Activated naive CD8-positive, alpha-beta T cell treated with anti-CD3 and anti-CD28 coated beads, Interleukin-2, amount 10 ng/mL, durations not matched to agents 7 days and 5 days (primary cell): ENCODE results near the gene DNAJA2. TPM values are rescaled to one million over a fixed set of nuclear protein-coding genes. Genes with fewer than 3 reads are reported as not detected.

ENCODE experiments used
- ATAC-seq: fragments of 150-1000 bp; cut with Tn5 transposase; one replicate; pipeline ENCODE4 v1.10.0; 2021; ENCODE audit warnings: low read depth, moderate library complexity
- POLR2A ChIA-PET: fragments of 350-600 bp; sonication (Branson Sonifier 250); formaldehyde crosslinking; loops from one replicate; lab custom pipeline; 2021; ENCODE audit warnings: antibody characterized with exemption; lab: Charles Lee
- DNase-seq: peaks from one replicate; pipeline ENCODE4 v3.0.0; 2021
- H3K27ac Mint-ChIP-seq: one replicate; pipeline ENCODE4 v1.8.0; 2022; ENCODE audit warnings: mild to moderate bottlenecking, mixed read lengths
- H3K27me3 Mint-ChIP-seq: one replicate; pipeline ENCODE4 v1.8.0; 2022; ENCODE audit warnings: mild to moderate bottlenecking, moderate library complexity, mixed read lengths
- H3K36me3 Mint-ChIP-seq: one replicate; pipeline ENCODE4 v1.8.0; 2021; ENCODE audit warnings: mild to moderate bottlenecking, mixed read lengths
- H3K4me1 Mint-ChIP-seq: one replicate; pipeline ENCODE4 v1.8.0; 2021; ENCODE audit warnings: mixed read lengths
- H3K4me3 Mint-ChIP-seq: one replicate; pipeline ENCODE4 v1.8.0; 2022; ENCODE audit warnings: mild to moderate bottlenecking, moderate library complexity, mixed read lengths
- H3K9me3 Mint-ChIP-seq: one replicate; pipeline ENCODE4 v1.8.0; 2021; ENCODE audit warnings: mixed read lengths
- total RNA-seq, 2 experiments: library from RNA; stranded (reverse); gene quantifications; one replicate each; pipeline ENCODE4 v1.2.3, GENCODE V29; 2021

Gene DNAJA2
- total RNA-seq, 2 experiments from 2014 or later = 60.0 to 62.3 TPM

GRCh38 chr16:46930861-46931260 is 42.6 kb downstream of the DNAJA2 start:
- no peaks in the 10 kb centered on the region for H3K36me3 Mint-ChIP-seq
- no peak for DNase-seq
- H3K4me3 Mint-ChIP-seq = no peak overlapping the region
- H3K27me3 Mint-ChIP-seq = no peaks in the 10 kb centered on the region
- peaks cover 3% of the 10 kb centered on the region for H3K4me1 Mint-ChIP-seq
- no peaks in the 10 kb centered on the region for H3K9me3 Mint-ChIP-seq
- no peak for ATAC-seq
- H3K27ac Mint-ChIP-seq = no peak overlapping the region
- POLR2A ChIA-PET = no interaction called here

DNA sequence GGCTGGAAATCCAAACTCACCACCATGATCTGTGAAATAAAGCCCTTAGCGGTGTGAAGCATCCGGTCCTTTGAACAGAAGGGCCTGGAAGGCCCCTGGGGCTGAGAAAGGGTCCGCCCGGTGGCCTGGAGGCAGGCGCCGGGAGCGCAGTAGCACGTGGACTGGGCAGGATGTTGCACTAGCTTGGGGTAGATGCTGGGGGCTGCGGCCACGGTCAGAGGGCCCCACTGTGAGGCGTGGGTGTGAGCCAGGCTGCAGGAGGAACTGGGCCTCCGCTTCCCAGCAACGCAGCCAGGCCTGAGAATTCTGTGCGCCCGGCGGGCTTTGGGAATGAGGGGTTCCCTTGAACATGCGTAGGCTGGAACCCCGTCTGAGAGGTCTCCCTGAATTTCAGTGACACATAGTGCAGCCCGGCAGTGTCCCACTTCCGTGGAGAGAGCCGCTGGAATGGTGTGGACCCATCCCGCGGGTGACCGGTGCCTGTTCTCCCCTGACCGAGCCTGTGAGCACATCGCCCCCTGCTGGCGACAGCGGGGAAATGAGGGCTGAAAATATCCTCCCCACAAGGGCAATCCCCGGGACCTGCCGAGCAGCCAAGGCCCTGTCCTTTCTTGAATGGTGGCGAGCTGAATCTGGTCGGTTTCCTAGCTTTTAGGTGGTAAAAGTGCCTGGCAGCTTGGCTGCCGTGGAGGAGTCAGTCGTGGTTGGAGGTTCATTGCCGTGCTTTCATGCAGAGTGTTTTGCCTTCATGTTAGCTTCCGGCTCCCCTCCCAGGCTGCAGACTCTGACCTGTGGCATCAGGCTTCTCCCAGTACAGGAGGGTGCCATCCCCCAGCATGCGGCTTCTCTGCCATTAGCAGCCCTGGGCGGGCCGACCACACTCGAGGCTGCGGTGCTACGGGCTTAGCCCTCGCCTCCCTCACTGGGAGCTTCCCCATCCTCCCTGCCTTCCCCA is 43.8 kb downstream of the DNAJA2 start:
- DNase-seq = peak; percentile 76
- Mint-ChIP-seq H3K27ac (no peak overlapping the region), H3K9me3 (no peaks in the 10 kb centered on the region), H3K4me1 (peaks cover 3% of the 10 kb centered on the region), H3K36me3 (no peaks in the 10 kb centered on the region), H3K27me3 (no peaks in the 10 kb centered on the region), H3K4me3 (no peak overlapping the region)
- ATAC-seq = peak; percentile 75
- POLR2A ChIA-PET = interaction anchor here (0.5 kb wide), 1 partner anchor 364 kb away, joined by 3 read pairs; no protein-coding TSS in a partner anchor

DNA sequence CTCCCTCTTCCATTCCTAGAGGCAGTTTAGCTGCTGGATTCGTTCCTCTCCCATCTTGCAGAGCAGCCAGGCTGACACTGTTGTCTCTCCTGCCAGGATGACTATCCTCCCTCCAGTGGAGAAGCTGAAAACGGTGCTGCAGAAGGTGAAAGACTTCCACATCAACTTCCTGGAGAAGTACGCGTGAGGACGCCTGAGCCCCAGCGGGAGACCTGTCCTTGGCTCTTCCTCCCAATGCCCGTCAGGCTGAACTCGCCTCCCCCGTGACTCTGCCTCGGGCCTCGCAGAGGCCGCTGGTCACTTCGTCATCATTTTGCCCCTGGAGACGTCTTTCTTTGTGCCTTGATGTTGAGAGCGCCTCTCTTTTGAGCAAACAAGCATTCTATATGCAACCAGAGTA is 44.7 kb downstream of the DNAJA2 start:
- no peak for DNase-seq
- H3K4me3 Mint-ChIP-seq = no peak overlapping the region
- H3K27me3 Mint-ChIP-seq = no peaks in the 10 kb centered on the region
- no peaks in the 10 kb centered on the region for H3K36me3 Mint-ChIP-seq
- no peak for ATAC-seq
- H3K27ac Mint-ChIP-seq = no peak overlapping the region
- POLR2A ChIA-PET = no interaction called here
- H3K9me3 Mint-ChIP-seq = no peaks in the 10 kb centered on the region
- H3K4me1 Mint-ChIP-seq = peaks cover 3% of the 10 kb centered on the region

DNA sequence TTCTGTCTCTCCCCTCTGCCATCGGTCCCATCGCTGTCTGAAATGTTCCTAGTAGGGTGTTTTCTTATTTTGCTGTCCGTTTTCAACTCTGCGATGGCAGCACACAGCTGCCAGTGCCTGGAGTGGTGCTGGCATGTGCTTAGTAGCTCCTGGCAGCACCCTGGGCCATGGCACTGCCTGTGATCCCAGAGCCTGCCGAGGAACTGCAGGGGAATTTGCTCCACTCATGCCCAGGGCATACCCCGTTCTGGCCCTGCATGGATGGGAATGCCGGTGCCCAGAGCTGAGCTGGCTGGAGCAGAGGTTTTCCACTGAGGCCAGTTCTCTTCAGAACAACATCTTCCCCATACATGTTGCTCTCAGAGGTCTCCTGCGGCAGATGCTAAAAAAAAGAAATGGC is 46.2 kb downstream of the DNAJA2 start:
- no peaks in the 10 kb centered on the region for H3K9me3 Mint-ChIP-seq
- H3K27ac Mint-ChIP-seq = no peak overlapping the region
- no peaks in the 10 kb centered on the region for H3K27me3 Mint-ChIP-seq
- DNase-seq (no peak), ATAC-seq (no peak)
- no peaks in the 10 kb centered on the region for H3K4me1 Mint-ChIP-seq
- no peak overlapping the region for H3K4me3 Mint-ChIP-seq
- peaks cover 3% of the 10 kb centered on the region for H3K36me3 Mint-ChIP-seq
- POLR2A ChIA-PET = interaction anchor here (0.6 kb wide), 1 partner anchor 350 kb away, joined by 3 read pairs; no protein-coding TSS in a partner anchor

- Mint-ChIP-seq H3K27ac (no peak overlapping the region), H3K4me1 (no peaks in the 10 kb centered on the region), H3K4me3 (no peak overlapping the region), H3K27me3 (no peaks in the 10 kb centered on the region), H3K36me3 (peaks cover 3% of the 10 kb centered on the region), H3K9me3 (no peaks in the 10 kb centered on the region)
- ATAC-seq (no peak), DNase-seq (no peak)
- POLR2A ChIA-PET = interaction anchor here (0.6 to 0.9 kb wide), 2 partner anchors 46 to 350 kb away, joined by 3 read pairs; no protein-coding TSS in a partner anchor
These were observed 46.8 kb downstream of the DNAJA2 start for GRCh38 chr16:46926470-46927225.

DNA sequence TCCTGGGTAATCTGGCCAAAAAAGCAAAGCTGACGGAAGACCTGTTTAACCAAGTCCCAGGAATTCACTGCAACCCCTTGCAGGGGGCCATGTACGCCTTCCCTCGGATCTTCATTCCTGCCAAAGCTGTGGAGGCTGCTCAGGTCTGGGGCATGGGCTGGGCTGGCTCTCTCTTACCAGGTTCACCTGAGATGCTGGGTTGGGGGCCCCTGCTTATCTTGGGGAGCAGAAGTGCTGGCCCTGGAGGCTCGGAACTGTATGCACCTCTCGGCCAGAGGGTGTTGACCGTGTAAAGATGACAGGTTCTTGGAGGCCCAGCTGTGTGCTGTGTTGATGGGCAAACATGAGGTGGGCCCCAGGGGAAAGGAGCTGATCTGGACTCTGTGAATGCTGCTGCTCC is 49.1 kb downstream of the DNAJA2 start:
- Mint-ChIP-seq H3K9me3 (no peaks in the 10 kb centered on the region), H3K27ac (no peak overlapping the region), H3K36me3 (peaks cover 3% of the 10 kb centered on the region), H3K4me3 (no peak overlapping the region), H3K4me1 (no peaks in the 10 kb centered on the region), H3K27me3 (no peaks in the 10 kb centered on the region)
- ATAC-seq (no peak), DNase-seq (no peak)
- POLR2A ChIA-PET = no interaction called here

DNA sequence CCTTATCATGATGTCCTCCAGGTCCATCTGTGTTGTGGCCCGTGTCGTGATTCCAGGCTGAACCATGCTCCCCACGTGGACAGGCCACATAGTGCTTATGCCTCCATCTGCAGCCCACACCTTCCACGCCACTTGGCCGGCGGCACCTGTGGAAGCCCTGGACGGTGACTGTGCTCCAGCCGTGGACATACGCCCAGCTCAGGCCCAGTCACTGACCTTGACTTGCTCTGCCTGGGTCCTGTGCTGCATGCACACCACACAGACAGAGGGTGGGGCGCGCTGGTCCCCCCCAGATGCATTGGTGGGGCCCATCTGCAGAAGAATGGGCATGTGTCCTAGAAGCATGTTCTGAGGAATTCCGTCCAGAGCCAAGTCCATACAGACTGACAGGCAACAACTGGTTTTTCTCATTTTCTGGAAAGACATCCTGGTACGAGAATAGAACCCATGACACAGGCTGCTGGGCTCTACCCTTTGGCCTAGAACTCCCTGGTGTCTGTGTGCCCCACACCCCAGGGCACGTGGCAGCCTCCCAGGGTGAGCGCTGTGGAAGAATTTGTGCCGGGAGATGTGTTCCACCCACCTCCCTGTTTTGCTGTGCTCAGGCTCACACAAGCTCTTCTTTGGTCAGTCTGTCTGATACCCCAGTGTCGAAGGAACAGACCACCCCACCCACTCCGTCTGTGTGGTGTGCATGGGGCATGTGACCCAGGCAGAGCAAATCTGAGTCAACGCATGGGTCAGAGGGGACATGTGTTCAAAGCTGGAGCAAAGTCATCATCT is 49.8 kb downstream of the DNAJA2 start:
- H3K36me3 Mint-ChIP-seq = peaks cover 3% of the 10 kb centered on the region
- H3K4me3 Mint-ChIP-seq = no peak overlapping the region
- no peaks in the 10 kb centered on the region for H3K9me3 Mint-ChIP-seq
- POLR2A ChIA-PET = no interaction called here
- no peak for ATAC-seq
- no peaks in the 10 kb centered on the region for H3K27me3 Mint-ChIP-seq
- no peaks in the 10 kb centered on the region for H3K4me1 Mint-ChIP-seq
- no peak for DNase-seq
- no peak overlapping the region for H3K27ac Mint-ChIP-seq

- POLR2A ChIA-PET = no interaction called here
- H3K4me1 Mint-ChIP-seq = no peaks in the 10 kb centered on the region
These were observed 51.2 kb downstream of the DNAJA2 start for GRCh38 chr16:46922239-46922638.

DNA sequence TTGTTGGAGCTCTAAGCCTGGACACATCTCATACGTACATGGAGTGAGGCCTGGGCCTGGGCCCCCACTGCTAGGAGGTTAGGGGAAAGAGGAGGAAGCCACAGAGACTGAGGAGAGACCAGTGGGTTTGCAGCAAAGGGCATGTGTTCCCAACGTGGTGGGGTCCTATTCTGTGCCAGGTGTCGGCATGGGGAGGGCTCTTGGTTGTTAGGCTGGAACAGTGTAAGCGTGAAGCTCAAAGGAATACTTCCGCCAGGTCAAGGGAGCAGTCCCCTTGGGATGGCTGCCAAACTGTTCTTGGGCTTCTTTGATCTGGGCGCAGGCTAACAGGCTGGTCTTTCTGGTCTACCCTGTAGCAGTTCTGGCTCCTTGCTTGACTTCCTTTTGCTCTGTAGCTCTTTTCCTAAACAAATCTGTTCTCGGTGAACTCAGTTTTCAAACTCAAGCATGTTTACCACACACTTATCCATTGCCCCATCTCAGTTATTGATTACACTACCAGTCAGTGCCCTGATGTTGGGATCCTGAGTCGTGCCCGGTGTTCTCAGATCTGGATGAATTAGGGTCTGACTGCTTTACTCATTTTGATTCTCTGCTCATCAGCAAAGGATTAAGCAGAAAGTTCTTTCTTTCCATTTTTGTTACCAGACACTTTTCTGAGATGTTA is 52.9 kb downstream of the DNAJA2 start:
- no peaks in the 10 kb centered on the region for H3K27me3 Mint-ChIP-seq
- DNase-seq (no peak), ATAC-seq (no peak)
- H3K4me3 Mint-ChIP-seq = no peak overlapping the region
- no peaks in the 10 kb centered on the region for H3K4me1 Mint-ChIP-seq
- POLR2A ChIA-PET = no interaction called here
- peaks cover 9% of the 10 kb centered on the region for H3K36me3 Mint-ChIP-seq
- no peak overlapping the region for H3K27ac Mint-ChIP-seq
- no peaks in the 10 kb centered on the region for H3K9me3 Mint-ChIP-seq

More at GRCh38 chr16:46922239-46922638, 51.2 kb downstream of the DNAJA2 start:
- H3K4me3 Mint-ChIP-seq = no peak overlapping the region
- H3K27ac Mint-ChIP-seq = no peak overlapping the region
- H3K9me3 Mint-ChIP-seq = no peaks in the 10 kb centered on the region
- no peaks in the 10 kb centered on the region for H3K27me3 Mint-ChIP-seq
- ATAC-seq (no peak), DNase-seq (no peak)
- H3K36me3 Mint-ChIP-seq = peaks cover 3% of the 10 kb centered on the region

- H3K27ac Mint-ChIP-seq = no peak overlapping the region
- H3K27me3 Mint-ChIP-seq = no peaks in the 10 kb centered on the region
- H3K9me3 Mint-ChIP-seq = no peaks in the 10 kb centered on the region
- peaks cover 15% of the 10 kb centered on the region for H3K36me3 Mint-ChIP-seq
- no peak for DNase-seq
- no peaks in the 10 kb centered on the region for H3K4me1 Mint-ChIP-seq
- H3K4me3 Mint-ChIP-seq = no peak overlapping the region
- ATAC-seq = no peak
- POLR2A ChIA-PET = no interaction called here
These were observed 54.3 kb downstream of the DNAJA2 start for GRCh38 chr16:46918905-46919792.

GRCh38 chr16:46918400-46918799 is 55.1 kb downstream of the DNAJA2 start:
- no peak overlapping the region for H3K4me3 Mint-ChIP-seq
- POLR2A ChIA-PET = interaction anchor here (0.6 kb wide), 2 partner anchors 136 to 232 kb away, joined by 3 to 4 read pairs; no protein-coding TSS in a partner anchor
- no peaks in the 10 kb centered on the region for H3K9me3 Mint-ChIP-seq
- H3K27ac Mint-ChIP-seq = no peak overlapping the region
- DNase-seq (no peak), ATAC-seq (no peak)
- peaks cover 15% of the 10 kb centered on the region for H3K36me3 Mint-ChIP-seq
- no peaks in the 10 kb centered on the region for H3K27me3 Mint-ChIP-seq
- H3K4me1 Mint-ChIP-seq = no peaks in the 10 kb centered on the region

- no peak overlapping the region for H3K27ac Mint-ChIP-seq
- H3K27me3 Mint-ChIP-seq = no peaks in the 10 kb centered on the region
- no peak for DNase-seq
- H3K36me3 Mint-ChIP-seq = peaks cover 12% of the 10 kb centered on the region
- no peaks in the 10 kb centered on the region for H3K4me1 Mint-ChIP-seq
- no peak for ATAC-seq
- H3K4me3 Mint-ChIP-seq = no peak overlapping the region
- POLR2A ChIA-PET = interaction anchor here (0.6 kb wide), 1 partner anchor 1371 kb away, joined by 4 read pairs; no protein-coding TSS in a partner anchor
- no peaks in the 10 kb centered on the region for H3K9me3 Mint-ChIP-seq
These were observed 56.5 kb downstream of the DNAJA2 start for GRCh38 chr16:46916980-46917379.
